Panc1 (cell line): ENCODE measurements around the gene TRAK1. TPM values are rescaled to one million over a fixed set of nuclear protein-coding genes. Genes with fewer than 3 reads are reported as not detected.

Experiments used
- ATAC-seq: fragments of 200-7000 bp; cut with Tn5 transposase; 2 replicates; pipeline ENCODE4 v1.9.1; 2020; ENCODE audit warnings: mild to moderate bottlenecking, moderate library complexity
- BruUV-seq: library from RNA; stranded (reverse); fragments of 400-500 nt; replicated peaks from 2 replicates; lab custom pipeline; 2021; lab: Mats Ljungman, UMichigan
- CTCF ChIA-PET: fragments of 300-600 bp; sonication (Branson Sonifier 250); formaldehyde crosslinking; loops from one replicate; lab custom pipeline; 2022; ENCODE audit warnings: antibody characterized with exemption; lab: Charles Lee
- POLR2A ChIA-PET: fragments of 300-600 bp; sonication (Branson Sonifier 250); formaldehyde crosslinking; loops from one replicate; lab custom pipeline; 2022; ENCODE audit warnings: antibody characterized with exemption; lab: Charles Lee
- DNase-seq: peaks from one replicate; pipeline ENCODE4 v3.0.0-alpha.2; 2010; ENCODE audit warnings: low read depth, low spot score
- H3K27ac ChIP-seq: 2 replicates; pipeline ENCODE4 v1.5.1; 2011; ENCODE audit warnings: mild to moderate bottlenecking, low read length, inconsistent platforms
- H3K27me3 ChIP-seq: fragments of 200-500 bp; sonication (Bioruptor generic); 2 replicates; pipeline ENCODE4 v1.6.0; 2014; ENCODE audit warnings: low read length, inconsistent platforms; ENCODE audit not compliant: control insufficient read depth, insufficient read depth
- H3K36me3 ChIP-seq: fragments of 200-500 bp; sonication (Bioruptor generic); 2 replicates; pipeline ENCODE4 v1.5.1; 2014; ENCODE audit warnings: inconsistent platforms, mild to moderate bottlenecking, low read length, moderate library complexity; ENCODE audit not compliant: control insufficient read depth, insufficient read depth
- H3K4me1 ChIP-seq: 2 replicates; pipeline ENCODE4 v1.5.1; 2011; ENCODE audit warnings: inconsistent platforms, mild to moderate bottlenecking, low read length, moderate library complexity; ENCODE audit not compliant: control insufficient read depth, insufficient read depth
- H3K4me3 ChIP-seq, 2 experiments: 2 replicates each; pipeline ENCODE4 v1.5.1; 2011 to 2012; ENCODE audit warnings: low read depth in 2 of 2, low read length in 2 of 2, mild to moderate bottlenecking in 2 of 2, inconsistent platforms in 1 of 2, moderate library complexity in 1 of 2
- H3K9me3 ChIP-seq: fragments of 200-500 bp; sonication (Bioruptor generic); 2 replicates; pipeline ENCODE4 v1.5.1; 2014; ENCODE audit warnings: low read depth, mild to moderate bottlenecking, inconsistent platforms, low read length, moderate library complexity; ENCODE audit not compliant: control insufficient read depth, insufficient read depth
- CTCF ChIP-seq: fragments of 450-650 bp; IDR thresholded peaks from 2 replicates; pipeline ENCODE4 v1.5.1; 2017; ENCODE audit warnings: mild to moderate bottlenecking
- POLR2AphosphoS5 ChIP-seq: IDR thresholded peaks from 2 replicates; pipeline ENCODE4 v1.6.1; 2012; ENCODE audit warnings: mild to moderate bottlenecking, low read depth, low read length, moderate library complexity
- REST ChIP-seq, 2 experiments: IDR thresholded peaks; 2 replicates each; pipeline ENCODE4 v1.6.1; 2011 to 2012; ENCODE audit warnings: low read depth in 2 of 2, control low read depth in 1 of 2, low read length in 1 of 2, mild to moderate bottlenecking in 1 of 2, moderate library complexity in 1 of 2; ENCODE audit not compliant: insufficient read depth in 1 of 2
- SIN3A ChIP-seq: IDR thresholded peaks from 2 replicates; pipeline ENCODE4 v1.6.1; 2012; ENCODE audit warnings: low read depth, mild to moderate bottlenecking, low read length, moderate library complexity, borderline replicate concordance; ENCODE audit not compliant: insufficient read depth
- TCF7L2 ChIP-seq: IDR thresholded peaks from 2 replicates; pipeline ENCODE4 v1.6.1; 2011; ENCODE audit warnings: mild to moderate bottlenecking, low read depth, low read length, inconsistent platforms
- in situ Hi-C: cut with HindIII; loops from 2 replicates; pipeline ENCODE4 v1.10.0; 2016; ENCODE audit warnings: low sequenced_read_pairs, low pct_unique_long_range_greater_than_20kb
- intact Hi-C: fragments of 100-400 bp; cut with micrococcal nuclease; formaldehyde crosslinking; loops from one replicate; pipeline ENCODE4 v1.10.0; 2022; ENCODE audit not compliant: unreplicated experiment
- total RNA-seq: library from RNA; stranded (reverse); gene quantifications from one replicate; pipeline ENCODE4 v1.2.1, GENCODE V29; 2021; ENCODE audit not compliant: unreplicated experiment

The TRAK1 gene
- total RNA-seq, 1 experiment from 2014 or later, result 38.4 TPM

- intact Hi-C loops (no loop called here), in situ Hi-C loops (no loop called here)
- BruUV-seq, result no TSS peak
- POLR2A ChIA-PET, result no interaction called here
- Histone ChIP-seq H3K9me3 (no peaks in the 10 kb centered on the region), H3K27ac (no peak overlapping the region), H3K4me3 (no peak overlapping the region), H3K36me3 (peaks cover 2% of the 10 kb centered on the region; the same call in 1 of the 2 replicates), H3K27me3 (no peaks in the 10 kb centered on the region), H3K4me1 (peaks cover 3% of the 10 kb centered on the region)
- no peak for DNase-seq
- TF ChIP-seq CTCF (no peak), REST (IDR thresholded peaks at IDR 0.05; ENCODE audit: insufficient read depth in 1 of 2, low read depth in 2 of 2, low read length in 1 of 2) (no peak), POLR2AphosphoS5 (no peak), SIN3A (no peak)
- no peak for ATAC-seq
- CTCF ChIA-PET, result no interaction called here
These were observed 849 bp downstream of the TRAK1 start for GRCh38 chr3:42092006-42092405.

GRCh38 chr3:42094128-42094527, 3.0 kb downstream of the TRAK1 start:
- Histone ChIP-seq H3K27ac (no peak overlapping the region), H3K36me3 (no peaks in the 10 kb centered on the region; the same call in 1 of the 2 replicates), H3K27me3 (no peaks in the 10 kb centered on the region), H3K4me3 (no peak overlapping the region), H3K9me3 (no peaks in the 10 kb centered on the region), H3K4me1 (peaks cover 15% of the 10 kb centered on the region)
- BruUV-seq, result no TSS peak
- intact Hi-C loops, result no loop called here
- in situ Hi-C loops, result no loop called here
- POLR2A ChIA-PET, result no interaction called here
- DNase-seq, result no peak
- TF ChIP-seq POLR2AphosphoS5 (no peak), REST (IDR thresholded peaks at IDR 0.05; ENCODE audit: insufficient read depth in 1 of 2, low read depth in 2 of 2, low read length in 1 of 2) (no peak), SIN3A (no peak), CTCF (no peak), TCF7L2 (no peak)
- no peak for ATAC-seq
- CTCF ChIA-PET, result no interaction called here
